ENCODE results near the gene IGFBP3. TPM values are rescaled to one million over a fixed set of nuclear protein-coding genes. Genes with fewer than 3 reads are reported as not detected.

The IGFBP3 gene
- polyA plus RNA-seq, 10 donors = 173 to 366 (median 269) TPM

DNA sequence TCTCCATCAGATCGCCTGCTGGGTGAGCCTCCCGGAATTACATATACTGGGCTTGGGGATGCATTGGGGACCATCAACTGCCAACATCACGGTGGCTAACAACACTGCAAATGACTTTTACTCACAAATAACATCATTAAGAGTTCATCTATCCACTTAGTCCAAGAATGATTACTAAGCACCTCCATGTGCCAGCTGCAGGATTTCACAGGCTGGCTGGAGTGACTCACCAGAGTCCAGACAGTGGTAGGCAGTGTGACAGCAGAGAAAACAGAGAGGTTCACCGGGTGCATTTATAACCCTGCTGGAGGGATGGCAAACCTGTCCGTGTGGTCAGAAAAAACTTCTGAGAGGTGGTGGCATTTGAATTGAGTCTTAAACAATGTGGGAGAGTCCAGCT lies 3.2 kb upstream of the IGFBP3 start:
- peak in 1 of 3 donors; percentile 9 for DNase-seq

DNA sequence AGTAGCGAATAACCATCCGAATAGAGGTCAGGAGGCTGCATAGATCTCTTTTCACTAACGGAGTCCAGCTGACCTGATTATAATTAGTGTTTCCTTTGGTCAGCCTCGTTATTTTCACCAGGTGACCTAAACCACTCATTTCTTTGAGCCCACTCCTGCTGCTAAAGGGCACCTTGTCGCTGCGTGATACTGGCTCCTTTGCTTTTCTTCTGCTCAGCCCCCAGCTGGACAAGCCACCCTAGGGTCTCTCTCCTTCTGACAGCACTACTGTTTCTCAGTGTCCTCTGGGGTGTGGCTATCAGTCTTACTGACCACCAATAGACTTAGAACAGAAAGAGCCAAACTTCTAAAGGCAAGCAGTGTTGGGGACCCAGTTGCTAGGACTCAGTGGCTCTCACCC lies 2.7 kb upstream of the IGFBP3 start:
- DNase-seq = no peak

DNA sequence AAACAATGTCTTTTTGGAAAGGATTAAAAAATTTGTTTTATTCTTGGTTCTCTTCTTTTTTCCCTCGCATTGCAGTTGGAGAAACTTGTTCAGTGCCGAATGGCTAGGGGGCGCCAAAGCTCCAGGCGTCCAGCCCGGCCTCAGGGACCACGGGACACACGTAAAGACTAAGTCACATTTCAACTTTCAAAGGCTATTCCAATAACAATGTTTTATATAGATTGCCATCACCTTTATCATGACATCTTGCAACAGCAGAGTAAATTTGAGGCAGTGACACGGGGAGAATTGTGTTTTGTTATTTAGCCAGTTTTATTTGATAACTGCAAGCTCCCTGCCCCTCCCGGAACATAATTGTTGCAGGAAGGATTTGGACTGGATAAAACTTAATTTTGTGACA lies 2.2 kb upstream of the IGFBP3 start:
- DNase-seq = peak; percentile 77 to 92 (median 81)

DNA sequence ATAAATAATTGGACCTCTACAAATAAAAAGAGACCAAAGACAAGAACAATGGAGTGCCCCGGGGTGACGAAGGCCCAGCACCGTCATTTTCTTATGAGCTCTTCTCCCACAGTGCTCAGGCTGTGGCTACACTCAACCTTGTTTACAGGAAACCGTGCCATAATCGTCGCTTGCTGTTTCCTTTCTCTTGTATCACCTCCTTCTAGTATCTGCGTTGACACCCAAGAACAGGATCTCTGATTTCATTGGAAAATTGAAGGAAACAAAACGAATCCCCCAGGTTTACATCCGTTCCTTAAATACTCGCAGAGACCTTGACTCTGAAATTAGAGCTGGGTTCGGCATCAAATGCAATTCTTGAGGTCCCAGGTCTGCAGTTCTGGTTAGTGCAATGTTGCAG lies 1.7 kb upstream of the IGFBP3 start:
- DNase-seq = peak in 2 of 3 donors; percentile 47 to 80

DNA sequence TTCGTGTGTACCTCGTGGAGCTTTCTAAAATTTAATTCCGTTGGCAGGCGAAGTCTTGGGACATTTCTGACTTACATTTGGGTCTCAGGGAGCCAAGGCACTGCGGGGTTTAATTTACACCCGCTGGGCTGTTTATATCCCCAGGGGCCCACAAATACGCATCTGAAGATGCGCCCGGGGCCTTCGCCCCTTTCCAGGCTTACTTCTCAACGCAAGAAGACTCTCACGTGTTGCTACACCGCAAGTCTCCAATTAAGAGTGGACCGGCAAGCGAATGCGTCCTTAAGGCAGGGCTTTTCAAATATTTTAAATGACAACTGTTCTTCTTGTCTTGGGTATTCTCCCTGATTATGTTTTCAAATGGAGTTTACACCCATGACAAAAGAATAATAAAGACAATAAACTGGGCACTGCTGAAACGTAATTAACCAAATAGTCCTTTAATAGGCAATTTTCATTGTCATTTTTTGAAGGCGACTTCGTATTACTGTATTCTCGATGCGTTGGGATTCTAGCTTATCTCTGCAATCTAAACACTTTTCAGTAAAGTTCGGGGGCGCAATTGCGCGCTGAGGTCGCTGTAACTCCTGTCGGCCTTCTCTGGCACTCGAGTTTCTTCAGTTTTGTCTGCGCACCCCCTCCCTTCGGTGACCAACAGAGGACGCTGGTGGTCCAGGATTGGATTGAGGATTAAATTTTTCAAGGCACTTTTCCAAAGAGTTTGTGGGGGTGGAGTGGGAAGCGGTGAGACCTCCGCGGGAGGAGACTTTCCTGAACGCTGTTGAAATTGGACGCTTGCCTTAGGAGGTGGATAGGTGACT lies 837 bp upstream of the IGFBP3 start:
- DNase-seq = peak; percentile 83 to 93 (median 89)

DNA sequence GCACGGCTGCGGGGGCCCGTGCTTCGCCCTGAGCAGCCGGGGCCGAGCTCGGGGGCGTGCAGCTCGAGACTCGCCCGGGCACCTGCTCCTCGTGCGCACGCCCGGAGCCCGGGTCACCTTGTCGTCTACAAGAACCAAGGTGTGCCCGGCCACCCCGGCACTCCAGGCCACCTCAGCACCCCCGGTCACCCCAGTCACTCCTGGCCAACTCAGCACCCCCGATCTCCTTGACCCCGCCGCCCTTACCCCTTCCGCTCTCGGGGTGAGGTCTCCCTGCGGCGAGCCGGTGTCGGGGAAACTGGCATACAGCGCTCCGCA lies 268 bp upstream of the IGFBP3 start:
- DNase-seq = no peak

DNA sequence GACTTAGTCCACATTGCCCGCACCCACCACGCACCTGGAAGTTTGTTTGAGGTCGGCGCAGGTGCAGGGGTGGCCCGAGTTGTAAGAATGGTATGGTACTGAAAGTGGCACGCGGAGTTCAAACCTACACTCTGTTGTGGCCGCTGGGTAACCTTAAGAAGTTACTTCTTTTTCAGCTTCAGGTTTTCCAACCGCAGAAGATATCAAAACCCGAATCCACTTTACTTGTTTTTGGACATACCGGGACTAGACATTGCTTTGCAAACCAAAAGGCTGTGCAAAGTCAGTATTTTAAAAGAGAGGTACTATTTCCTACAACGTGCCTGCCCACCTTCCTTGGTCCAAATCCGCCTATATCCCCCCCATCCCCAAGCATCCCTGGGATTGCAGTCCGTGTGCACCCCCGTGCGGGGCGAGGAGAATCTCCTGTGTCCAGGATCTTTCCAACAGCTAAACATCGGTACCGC lies 1.0 kb downstream of the IGFBP3 start:
- DNase-seq = peak in 1 of 3 donors; percentile 65

DNA sequence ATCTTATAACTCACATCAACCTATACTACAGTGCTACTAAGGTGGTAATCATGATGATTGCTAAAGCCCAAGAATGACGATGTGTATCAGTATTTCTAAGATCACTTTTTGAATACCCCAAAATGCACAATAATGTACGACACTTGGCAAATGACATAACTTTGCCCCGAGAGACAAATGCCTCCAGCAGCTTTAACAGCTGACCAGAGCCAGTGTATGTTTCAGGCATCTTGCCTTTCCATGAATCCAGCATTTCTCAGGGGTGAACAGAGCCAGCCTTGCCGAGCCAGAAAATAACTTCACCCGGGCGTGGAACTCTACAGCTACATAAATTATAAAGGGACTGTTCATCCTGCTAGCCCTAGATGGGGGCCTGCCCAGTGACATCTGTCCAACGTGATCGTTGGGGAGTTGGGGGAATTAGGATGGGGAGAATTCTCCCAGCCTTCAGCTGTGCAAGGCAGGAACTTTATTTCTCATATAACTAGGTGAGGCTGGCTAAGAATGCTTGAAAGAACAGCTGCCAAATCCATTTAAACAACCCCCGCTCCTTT lies 1.8 kb downstream of the IGFBP3 start:
- peak in 2 of 3 donors; percentile 41 to 76 for DNase-seq

DNA sequence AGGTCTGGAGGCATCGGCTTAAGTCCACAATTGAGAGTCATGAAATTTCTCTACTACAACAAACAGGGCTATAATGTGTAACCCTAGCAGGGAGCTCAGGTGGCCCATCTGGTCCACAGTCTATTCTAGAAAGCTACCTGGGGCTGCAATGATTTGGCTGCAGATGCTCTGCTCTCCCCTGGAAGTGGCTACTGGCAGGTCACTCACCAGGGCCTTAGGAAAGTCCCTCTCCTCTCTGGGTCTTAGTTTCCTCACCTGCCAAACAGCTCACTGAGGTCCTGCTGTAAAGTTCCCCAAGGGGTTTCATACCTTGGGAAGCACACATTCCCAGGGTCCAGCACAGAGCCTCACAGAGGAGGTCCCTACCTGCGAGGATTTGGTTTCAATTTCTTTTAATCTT lies 2.5 kb downstream of the IGFBP3 start:
- DNase-seq = no peak

DNA sequence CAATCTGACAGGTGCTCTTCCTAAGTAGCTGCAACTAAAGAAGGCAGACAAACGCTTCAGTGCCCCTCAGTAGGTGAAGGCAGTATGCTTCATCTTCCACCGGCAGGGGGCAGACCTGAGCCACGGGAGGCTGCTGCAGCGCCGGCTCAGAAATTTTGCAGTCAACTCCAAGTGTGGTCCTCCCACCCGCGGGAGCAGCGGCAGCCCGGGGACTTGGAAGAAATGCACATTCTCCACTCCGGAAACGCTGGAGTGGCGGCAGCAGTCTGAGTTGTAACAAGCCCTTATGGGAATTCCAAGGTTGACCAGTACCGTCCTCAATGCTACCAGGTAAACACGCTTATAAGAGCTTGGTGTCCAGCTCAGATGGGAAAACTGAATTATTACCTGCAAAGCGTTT lies 3.4 kb downstream of the IGFBP3 start:
- peak; percentile 76 to 90 (median 80) for DNase-seq

DNA sequence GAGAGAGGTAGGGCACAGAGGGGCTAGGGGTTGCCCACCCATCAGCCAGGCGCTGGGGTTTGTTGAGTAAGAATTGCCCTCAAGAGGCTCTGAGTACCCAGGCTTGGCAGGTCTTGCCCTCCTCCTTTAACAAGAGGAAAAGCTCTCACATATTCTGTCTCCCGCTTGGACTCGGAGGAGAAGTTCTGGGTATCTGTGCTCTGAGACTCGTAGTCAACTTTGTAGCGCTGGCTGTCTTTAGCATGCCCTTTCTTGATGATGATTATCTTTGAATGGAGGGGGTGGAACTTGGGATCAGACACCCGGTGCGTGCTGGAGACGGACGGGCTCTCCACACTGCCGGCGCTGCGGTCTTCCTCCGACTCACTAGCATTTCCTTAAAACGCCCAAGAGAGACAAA lies 4.0 kb downstream of the IGFBP3 start:
- DNase-seq = no peak

DNA sequence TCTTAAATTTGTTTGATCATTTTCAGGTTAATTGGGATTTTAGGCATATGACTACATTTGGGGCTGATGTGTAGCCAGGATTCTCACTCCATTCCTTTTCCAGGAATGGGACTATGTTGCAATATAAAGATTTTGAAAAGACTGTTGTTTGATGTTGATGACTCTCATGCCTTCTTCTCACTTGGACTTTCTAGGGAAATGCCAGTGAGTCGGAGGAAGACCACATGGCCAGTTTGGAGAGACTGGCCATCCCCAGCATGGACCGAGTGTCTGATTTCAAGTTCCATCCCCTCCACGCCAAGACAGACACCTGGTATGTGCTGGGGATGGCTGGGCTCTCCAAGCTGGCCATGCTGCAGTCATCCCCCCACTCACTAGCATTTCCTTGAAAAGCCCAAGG lies 5.5 kb downstream of the IGFBP3 start:
- no peak for DNase-seq

DNA sequence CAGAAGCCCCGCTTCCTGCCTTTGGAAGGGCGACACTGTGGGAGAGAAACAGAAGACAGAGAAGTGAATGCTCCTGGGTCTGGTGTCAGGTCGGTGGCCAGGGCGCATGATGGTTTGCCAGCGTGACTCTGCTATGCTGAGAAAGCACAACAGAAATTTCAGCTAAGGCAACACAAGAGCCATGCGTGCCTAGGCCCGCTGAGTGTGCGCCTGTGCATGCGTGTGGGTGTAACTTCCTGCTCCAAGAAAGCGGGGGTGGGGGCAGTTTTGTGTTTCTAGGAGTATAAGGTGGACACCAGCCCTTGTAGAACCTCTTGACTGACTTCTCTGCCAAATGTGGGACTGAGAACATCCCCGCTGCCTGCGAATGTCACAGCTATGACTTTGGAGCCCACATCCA lies 6.2 kb downstream of the IGFBP3 start:
- DNase-seq = no peak

DNA sequence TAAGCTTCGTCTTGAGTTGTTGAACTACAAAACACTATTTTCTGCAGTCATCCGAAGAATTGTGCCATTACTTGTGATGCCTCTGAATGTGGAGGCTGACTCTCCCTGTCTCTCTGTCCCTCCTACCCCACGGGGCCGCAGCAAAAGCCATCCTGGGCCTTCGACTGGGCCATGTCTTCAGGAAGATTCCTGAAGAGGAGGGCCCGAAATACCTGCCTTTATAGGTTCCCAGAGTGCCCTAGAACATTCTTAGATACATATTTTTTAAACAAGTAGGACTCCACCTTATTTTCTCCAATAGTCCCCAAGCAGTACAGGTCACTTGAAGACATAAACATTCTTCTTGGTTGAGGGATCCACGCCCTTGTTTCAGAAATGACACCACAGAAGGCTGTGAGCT lies 8.1 kb downstream of the IGFBP3 start:
- DNase-seq = no peak

DNA sequence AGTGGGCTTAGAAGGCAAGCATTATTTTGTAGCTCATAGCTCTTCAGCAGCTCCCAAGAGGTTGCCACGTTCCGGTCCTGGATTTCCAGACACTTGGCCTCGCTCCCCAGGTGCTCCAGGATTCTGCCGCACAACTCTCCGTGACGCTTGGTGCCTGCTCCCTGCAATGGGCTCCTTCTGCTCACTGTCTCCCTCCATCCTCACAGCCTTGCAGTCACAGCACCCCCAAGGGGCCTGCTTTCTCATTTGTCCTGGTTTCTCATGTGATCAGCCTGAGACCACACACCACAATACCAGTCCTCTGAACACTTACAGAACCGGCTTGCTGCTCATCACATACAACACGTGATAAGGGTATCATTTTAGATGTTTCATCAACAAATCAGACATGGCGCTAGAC lies 9.8 kb downstream of the IGFBP3 start:
- no peak for DNase-seq

DNA sequence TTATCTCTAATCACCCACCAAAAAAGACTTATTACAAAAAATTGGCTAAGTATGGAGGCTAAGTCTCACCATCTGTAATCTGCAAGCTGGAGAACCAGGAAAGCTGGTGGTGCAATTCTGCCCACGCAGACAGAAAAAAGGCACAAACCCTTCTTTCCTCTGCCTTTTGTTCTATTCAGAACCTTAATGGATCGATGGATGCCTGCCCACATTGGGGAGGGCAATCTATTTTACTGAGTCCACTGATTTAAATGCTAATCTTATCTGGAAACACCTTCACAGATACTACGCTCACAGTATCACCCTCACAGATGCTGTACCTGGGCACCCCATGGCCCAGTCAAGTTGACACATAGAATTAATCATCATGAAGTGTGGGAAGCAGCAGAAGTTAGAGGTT lies 10.2 kb downstream of the IGFBP3 start:
- no peak for DNase-seq

DNA sequence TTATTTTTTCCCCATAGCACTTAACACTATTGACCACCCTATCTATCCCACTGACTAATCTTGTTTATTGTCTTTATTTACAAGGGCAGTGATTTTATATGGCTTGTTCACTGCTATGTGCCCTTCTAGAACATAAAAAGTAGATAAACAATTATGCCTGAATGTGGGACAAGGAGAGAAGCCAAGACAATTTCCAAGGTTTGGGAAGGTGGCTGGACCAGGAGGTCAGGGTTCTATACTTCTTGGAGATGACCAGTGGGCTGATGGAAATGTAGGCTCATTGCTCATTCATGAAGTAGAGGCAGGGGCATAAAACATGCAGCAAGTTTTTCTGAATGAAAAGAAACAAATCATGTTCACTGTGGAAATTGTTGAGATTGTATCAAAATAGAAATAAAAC lies 11.5 kb downstream of the IGFBP3 start:
- DNase-seq = no peak

DNA sequence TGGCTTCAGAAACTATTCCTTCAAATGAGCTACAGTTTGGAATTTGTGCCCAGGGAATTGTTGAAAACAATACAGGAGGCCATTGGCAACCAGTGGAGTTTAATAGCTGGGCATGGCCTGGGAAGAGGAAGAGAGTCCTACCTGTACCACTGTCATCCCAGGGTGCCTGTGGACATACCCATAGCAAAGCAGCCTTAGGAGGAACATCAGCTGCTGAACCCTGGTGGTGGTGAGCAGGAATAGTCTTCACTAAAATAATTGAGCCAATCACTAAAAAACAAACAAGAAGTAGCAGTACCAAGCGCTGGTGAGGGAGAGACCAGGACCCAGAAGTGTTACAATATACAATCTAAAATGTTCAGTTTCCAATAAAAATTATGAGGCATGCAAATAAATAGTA lies 18.3 kb downstream of the IGFBP3 start:
- DNase-seq = no peak

DNA sequence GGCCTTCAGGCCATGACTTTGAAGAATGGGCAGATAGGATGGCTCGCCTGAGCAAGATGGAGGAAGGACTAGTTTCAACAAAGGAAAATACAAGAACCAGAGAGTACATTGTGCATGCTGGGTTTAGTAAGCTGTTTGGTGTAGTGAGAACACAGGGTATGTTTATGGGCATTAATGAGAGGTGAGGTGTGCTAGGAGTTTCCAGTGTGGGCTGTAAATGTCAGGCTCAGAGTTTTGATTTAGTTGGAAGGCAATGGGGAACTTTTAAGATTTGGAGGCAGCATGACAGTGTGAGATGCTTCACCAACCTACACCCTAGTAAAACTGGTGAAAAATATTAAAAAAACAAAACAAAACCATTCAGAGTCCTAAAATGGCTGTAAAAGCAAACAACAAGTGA lies 19.5 kb downstream of the IGFBP3 start:
- no peak for DNase-seq

DNA sequence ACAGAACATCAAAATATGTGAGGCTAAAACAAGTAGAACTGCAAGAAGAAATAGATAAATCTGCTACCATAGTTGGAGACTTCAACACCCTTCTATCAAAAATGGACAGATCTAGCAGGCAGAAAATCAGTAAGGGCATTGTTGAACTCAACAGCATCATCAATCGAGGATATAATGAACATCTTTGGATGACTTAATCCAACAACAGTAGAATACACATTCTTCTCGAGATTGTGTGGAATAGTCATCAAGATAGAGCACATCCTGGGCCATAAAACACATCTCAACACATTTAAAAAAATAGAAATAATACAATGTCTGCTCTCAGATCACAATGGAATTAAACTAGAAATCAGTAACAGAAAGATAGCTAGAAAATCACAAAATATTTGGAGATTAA lies 22.9 kb downstream of the IGFBP3 start:
- DNase-seq = no peak

DNA sequence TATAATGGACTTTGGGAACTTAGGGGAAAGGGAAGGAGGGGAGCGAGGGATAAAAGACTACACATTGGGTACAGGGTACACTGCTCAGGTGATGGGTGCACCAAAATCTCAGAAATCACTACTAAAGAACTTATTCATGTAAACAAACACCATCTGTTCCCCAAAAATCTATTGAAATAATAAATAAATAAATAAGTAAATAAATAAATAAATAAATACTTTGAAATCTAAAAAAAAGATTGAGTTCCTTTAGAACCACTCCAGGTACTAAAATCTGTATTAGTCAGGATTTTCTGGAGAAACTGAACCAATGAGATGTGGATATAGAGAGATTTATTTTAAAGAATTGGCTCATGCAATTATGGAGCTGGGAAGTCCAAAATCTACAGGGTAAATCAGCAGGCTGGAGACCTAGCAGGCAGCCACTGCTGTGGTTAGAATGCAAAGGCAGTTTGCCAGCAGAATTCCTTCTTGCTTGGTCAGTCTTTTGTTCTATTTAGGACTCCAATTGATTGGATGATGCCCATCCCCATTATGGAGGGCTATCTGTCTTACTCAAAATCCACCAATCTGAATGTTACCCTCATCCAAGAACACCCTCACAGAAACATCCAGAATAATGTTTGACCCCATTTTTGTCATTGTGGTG lies 23.9 kb downstream of the IGFBP3 start:
- no peak for DNase-seq

DNA sequence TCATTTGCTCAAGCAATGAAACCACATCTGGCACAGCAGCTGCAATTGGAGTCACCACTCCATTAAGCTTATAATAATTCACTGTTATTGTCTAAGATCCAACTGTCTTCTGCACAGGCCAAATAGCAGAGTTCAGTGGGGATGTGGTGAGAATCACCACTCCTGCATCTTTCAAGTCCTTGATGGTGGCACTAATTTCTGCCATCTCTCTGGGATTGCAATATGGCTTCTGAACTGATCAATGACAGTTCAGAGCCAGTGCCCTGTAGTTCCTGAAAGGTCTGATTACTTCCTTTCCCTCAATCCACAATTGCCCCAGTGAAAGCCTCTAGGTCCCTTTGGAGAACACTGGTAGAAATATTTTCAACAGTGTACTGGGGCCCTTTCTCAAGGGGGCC lies 26.4 kb downstream of the IGFBP3 start:
- DNase-seq = no peak

DNA sequence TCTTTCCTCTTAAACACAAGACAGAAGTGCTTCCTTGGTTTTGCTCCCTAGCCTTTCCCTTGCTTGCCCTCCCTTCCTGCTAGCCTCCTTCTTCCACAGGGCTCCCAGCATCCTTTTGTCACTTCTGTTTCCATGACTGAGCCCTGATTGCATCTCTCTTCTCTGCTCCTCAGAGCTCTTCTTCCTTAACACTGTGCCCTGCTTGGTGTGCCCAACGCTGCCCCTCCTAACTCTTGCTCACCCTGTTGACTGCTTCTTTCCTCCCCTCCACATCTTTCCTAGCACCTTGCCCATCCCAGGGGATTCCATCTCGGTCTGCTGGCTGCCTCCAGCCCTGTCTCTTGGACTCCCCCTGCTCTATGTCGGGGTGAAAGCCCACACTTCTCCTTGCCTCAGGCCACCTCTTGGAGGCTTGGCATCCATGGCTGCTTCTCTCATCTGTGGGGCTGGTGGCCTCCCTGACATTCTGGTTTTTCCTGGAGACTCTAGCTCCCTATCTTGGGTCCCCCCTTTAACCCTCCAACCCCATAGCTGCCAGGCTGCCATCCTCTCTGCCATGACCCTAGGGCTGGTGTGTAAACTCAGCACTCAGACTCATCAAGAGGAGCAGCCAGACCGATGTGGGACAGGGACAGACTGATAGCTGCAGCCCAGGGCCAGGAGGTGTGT lies 26.9 kb downstream of the IGFBP3 start:
- DNase-seq = no peak

Measured in muscle of back (tissue), 11 donors.